Tibial nerve (tissue), 3 donors: ENCODE measurements around the gene KCNK7.

ENCODE experiments used
- POLR2A ChIP-seq, 2 donors: fragments of 450-650 bp; IDR thresholded peaks; one replicate each; pipeline ENCODE4 v1.6.1; 2017; ENCODE audit warnings: antibody characterized with exemption in 2 of 2, mild to moderate bottlenecking in 2 of 2, moderate library complexity in 2 of 2
- TF ChIP-seq, protein P1 (sequence below), 5 experiments: fragments of 200-600 bp in 3 of 5; fragments of 450-650 bp in 2 of 5; sonication (generic) in 3 of 5; IDR thresholded peaks; one replicate each; pipeline ENCODE4 v1.5.1; 2016 to 2019; ENCODE audit warnings: antibody characterized with exemption in 5 of 5, mild to moderate bottlenecking in 3 of 5, moderate library complexity in 2 of 5

DNA sequence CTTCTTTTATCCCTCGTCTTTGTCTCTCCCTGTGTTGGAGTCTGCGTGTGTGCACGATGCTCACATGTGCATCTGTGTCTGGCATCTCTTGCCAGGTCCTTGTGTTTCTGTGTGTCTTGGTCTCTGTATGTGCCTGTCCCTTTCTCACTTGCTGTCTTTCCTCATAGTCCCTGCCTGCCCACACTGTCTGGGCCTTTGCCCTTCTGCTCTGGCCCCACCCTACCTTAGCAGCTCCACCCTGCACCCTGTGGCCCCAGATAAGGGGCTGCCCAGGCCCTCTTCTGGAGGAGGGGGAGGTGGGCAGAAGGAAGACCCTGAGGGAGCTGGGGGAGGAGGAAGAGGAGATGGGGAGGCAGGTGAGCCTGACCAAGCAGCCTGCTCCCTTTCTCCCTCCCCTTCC lies 16.9 kb downstream of the KCNK7 start:
- TF ChIP-seq, protein P1, sequence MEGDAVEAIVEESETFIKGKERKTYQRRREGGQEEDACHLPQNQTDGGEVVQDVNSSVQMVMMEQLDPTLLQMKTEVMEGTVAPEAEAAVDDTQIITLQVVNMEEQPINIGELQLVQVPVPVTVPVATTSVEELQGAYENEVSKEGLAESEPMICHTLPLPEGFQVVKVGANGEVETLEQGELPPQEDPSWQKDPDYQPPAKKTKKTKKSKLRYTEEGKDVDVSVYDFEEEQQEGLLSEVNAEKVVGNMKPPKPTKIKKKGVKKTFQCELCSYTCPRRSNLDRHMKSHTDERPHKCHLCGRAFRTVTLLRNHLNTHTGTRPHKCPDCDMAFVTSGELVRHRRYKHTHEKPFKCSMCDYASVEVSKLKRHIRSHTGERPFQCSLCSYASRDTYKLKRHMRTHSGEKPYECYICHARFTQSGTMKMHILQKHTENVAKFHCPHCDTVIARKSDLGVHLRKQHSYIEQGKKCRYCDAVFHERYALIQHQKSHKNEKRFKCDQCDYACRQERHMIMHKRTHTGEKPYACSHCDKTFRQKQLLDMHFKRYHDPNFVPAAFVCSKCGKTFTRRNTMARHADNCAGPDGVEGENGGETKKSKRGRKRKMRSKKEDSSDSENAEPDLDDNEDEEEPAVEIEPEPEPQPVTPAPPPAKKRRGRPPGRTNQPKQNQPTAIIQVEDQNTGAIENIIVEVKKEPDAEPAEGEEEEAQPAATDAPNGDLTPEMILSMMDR (IDR thresholded peaks at IDR 0.05) = no peak
- TF ChIP-seq POLR2A (IDR thresholded peaks at IDR 0.05) = no peak
